Measurements from ENCODE around the gene CAMSAP2. TPM values are rescaled to one million over a fixed set of nuclear protein-coding genes. Genes with fewer than 3 reads are reported as not detected.
"Not testable (repeated sequence)": the region's sequence is repeated elsewhere in the genome, so short reads cannot be mapped to it uniquely, and the experiment has no call there.

Gene CAMSAP2
- total RNA-seq, 2 donors from 2014 or later: 8.8 to 19.1 TPM

DNA sequence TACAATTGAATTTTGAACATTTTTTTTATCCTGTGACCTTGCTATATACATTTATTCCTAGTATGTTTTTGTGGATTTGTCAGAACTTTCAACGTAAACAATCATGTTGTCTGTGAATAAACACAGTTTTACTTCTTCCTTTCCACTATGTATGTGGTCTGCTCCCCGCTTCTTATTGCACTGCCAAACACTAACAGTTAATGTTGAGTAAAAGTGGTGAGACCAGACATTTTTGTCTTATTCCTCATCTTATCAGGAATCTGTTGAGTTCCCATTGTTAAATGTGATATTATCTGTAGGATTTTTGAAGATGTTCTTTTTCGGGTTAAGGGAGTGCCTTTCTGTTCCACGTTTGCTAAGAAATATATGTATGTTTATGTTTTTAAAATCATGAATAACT lies 45.9 kb downstream of the CAMSAP2 start:
- Histone ChIP-seq H3K4me3 (no peak overlapping the region), H3K9me3 (no peaks in the 10 kb centered on the region), H3K4me1 (no peaks in the 10 kb centered on the region), H3K27me3 (no peaks in the 10 kb centered on the region), H3K36me3 (replicated peaks in 1 of 2; ENCODE audit: insufficient read depth in 1 of 2, low read depth in 2 of 2) (no peaks in the 10 kb centered on the region), H3K27ac (no peak overlapping the region)
- WGBS, 2 donors: 93% methylated on average over 4 of the region's 4 CpGs
- DNase-seq (no peak), ATAC-seq (no peak)
- no peak for TF ChIP-seq POLR2A (IDR thresholded peaks at IDR 0.05)
- TF ChIP-seq, protein P1, sequence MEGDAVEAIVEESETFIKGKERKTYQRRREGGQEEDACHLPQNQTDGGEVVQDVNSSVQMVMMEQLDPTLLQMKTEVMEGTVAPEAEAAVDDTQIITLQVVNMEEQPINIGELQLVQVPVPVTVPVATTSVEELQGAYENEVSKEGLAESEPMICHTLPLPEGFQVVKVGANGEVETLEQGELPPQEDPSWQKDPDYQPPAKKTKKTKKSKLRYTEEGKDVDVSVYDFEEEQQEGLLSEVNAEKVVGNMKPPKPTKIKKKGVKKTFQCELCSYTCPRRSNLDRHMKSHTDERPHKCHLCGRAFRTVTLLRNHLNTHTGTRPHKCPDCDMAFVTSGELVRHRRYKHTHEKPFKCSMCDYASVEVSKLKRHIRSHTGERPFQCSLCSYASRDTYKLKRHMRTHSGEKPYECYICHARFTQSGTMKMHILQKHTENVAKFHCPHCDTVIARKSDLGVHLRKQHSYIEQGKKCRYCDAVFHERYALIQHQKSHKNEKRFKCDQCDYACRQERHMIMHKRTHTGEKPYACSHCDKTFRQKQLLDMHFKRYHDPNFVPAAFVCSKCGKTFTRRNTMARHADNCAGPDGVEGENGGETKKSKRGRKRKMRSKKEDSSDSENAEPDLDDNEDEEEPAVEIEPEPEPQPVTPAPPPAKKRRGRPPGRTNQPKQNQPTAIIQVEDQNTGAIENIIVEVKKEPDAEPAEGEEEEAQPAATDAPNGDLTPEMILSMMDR (IDR thresholded peaks at IDR 0.05): no peak
- intact Hi-C loops (cut with DNase I): no loop called here

DNA sequence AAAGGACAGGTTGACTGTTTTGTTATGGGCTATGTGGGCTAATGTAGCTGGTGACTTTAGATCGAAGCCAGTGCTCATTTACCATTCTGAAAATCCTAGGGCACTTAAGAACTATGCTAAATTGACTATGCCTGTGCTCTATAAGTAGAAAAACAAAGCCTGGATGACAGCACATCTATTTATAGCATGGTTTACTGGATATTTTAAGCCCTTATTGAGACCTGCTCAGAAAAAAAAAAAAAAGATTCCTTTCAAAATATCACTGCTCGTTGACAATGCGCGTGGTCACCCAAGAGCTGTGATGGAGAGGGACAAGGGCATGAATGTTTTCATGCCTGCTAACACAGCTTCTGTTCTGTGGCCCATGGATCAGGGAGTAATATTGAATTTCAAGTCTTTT lies 48.1 kb downstream of the CAMSAP2 start:
- no peak for ATAC-seq
- no peaks in the 10 kb centered on the region for H3K27me3 ChIP-seq
- H3K36me3 ChIP-seq (replicated peaks in 1 of 2; ENCODE audit: insufficient read depth in 1 of 2, low read depth in 2 of 2): no peaks in the 10 kb centered on the region
- H3K4me3 ChIP-seq: no peak overlapping the region
- no peaks in the 10 kb centered on the region for H3K9me3 ChIP-seq
- intact Hi-C loops (cut with DNase I): no loop called here
- H3K4me1 ChIP-seq: no peaks in the 10 kb centered on the region
- no peak for TF ChIP-seq POLR2A (IDR thresholded peaks at IDR 0.05)
- TF ChIP-seq, protein P1 (IDR thresholded peaks at IDR 0.05): no peak
- 88 to 96% methylated on average over 4 of the region's 4 CpGs for WGBS, 2 donors
- no peak for DNase-seq
- H3K27ac ChIP-seq: no peak overlapping the region

DNA sequence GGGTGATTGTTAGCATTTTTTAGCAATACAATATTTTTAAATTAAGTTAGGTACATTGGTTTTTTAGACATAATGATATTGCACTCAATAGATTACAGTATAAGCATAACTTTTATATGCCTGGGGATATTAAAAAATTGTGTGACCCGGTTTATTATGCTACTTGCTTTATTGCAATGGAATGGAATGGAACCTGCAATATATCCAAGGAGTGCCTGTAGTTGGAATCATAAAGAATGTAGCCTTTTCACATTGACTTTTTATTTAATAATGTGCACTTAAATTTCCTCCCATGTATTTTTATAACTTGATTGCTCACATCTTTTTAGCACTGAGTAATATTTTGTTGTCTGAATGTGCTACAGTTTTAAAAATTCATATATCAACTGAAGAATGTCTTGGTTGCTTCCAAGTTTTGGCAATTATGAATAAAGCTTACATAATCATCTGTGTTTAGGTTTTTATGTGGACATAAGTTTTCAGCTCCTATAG lies 49.2 kb downstream of the CAMSAP2 start:
- WGBS, 2 donors: 91 to 100% methylated on average over 1 of the region's 1 CpG
- no peak overlapping the region for H3K4me3 ChIP-seq
- no peaks in the 10 kb centered on the region for H3K9me3 ChIP-seq
- H3K27me3 ChIP-seq: no peaks in the 10 kb centered on the region
- intact Hi-C loops (cut with DNase I): no loop called here
- no peaks in the 10 kb centered on the region for H3K36me3 ChIP-seq (replicated peaks in 1 of 2; ENCODE audit: insufficient read depth in 1 of 2, low read depth in 2 of 2)
- TF ChIP-seq, protein P1 (IDR thresholded peaks at IDR 0.05): no peak
- TF ChIP-seq POLR2A (IDR thresholded peaks at IDR 0.05): no peak
- no peaks in the 10 kb centered on the region for H3K4me1 ChIP-seq
- ATAC-seq (no peak), DNase-seq (no peak)
- no peak overlapping the region for H3K27ac ChIP-seq

DNA sequence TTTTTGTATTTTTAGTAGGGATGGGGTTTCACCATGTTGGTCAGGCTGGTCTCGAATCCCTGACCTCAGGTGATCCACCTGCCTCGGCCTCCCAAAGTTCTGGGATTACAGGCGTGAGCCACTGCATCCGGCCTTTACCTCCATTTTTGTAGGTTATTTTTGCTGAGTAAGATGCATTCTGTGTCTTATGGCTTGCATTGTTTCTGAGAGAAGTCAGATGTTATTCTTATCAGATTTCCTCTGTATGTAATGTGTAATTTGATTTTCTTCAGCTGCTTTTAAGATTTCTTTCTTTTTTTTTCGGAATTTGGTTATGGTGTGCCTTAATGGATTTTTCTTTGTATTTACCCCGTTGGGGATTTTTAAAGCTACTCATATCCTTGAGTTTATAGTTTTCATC lies 52.3 kb downstream of the CAMSAP2 start:
- 87 to 94% methylated on average over 6 of the region's 6 CpGs for WGBS, 2 donors
- ATAC-seq: not testable (repeated sequence)

DNA sequence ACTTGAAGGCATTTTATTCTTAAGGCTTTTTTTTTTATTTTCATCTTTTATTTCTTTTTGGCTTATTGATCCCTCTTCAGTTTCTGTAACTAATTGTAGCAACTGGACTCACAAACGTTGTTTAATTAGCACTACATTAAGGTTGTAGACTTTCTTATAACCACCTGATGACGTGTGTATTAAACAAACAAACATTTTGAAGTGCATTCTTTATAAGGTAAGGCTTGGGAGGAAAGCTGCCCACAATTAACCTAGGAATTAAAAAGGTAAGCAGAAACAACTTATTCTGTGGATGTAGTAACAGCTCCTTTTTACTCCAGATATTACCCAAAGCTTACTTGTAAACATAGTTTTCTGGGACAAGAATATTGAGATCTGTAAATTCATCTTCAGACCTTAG lies 55.0 kb downstream of the CAMSAP2 start:
- intact Hi-C loops (cut with DNase I): no loop called here
- no peaks in the 10 kb centered on the region for H3K27me3 ChIP-seq
- no peaks in the 10 kb centered on the region for H3K4me1 ChIP-seq
- H3K27ac ChIP-seq: no peak overlapping the region
- no peak for TF ChIP-seq POLR2A (IDR thresholded peaks at IDR 0.05)
- TF ChIP-seq, protein P1 (IDR thresholded peaks at IDR 0.05): no peak
- no peak for ATAC-seq
- H3K36me3 ChIP-seq (replicated peaks in 1 of 2; ENCODE audit: insufficient read depth in 1 of 2, low read depth in 2 of 2): no peaks in the 10 kb centered on the region
- H3K9me3 ChIP-seq: no peaks in the 10 kb centered on the region
- H3K4me3 ChIP-seq: no peak overlapping the region
- 42 to 54% methylated on average over 2 of the region's 2 CpGs for WGBS, 2 donors
- DNase-seq: no peak

More for the DNA sequence above, 52.3 kb downstream of the CAMSAP2 start:
- H3K4me3 ChIP-seq; H3K9me3 ChIP-seq; H3K27ac ChIP-seq; intact Hi-C loops (cut with DNase I); H3K36me3 ChIP-seq (replicated peaks in 1 of 2; ENCODE audit: insufficient read depth in 1 of 2, low read depth in 2 of 2); H3K27me3 ChIP-seq; H3K4me1 ChIP-seq; DNase-seq: not testable (repeated sequence)
